Muscle of leg (tissue), 11 donors: ENCODE measurements around the gene KDM8. TPM values are rescaled to one million over a fixed set of nuclear protein-coding genes. Genes with fewer than 3 reads are reported as not detected.
A peak's percentile ranks its signal among the peaks of the same experiment; 100 is the strongest.

Source experiments
- DNase-seq: peaks from one replicate; pipeline ENCODE4 v3.0.0; 2013
- H3K27ac ChIP-seq: one replicate; pipeline ENCODE4 v1.5.1; 2013; ENCODE audit warnings: mild to moderate bottlenecking, low read length, control low read depth
- H3K27me3 ChIP-seq: one replicate; pipeline ENCODE4 v1.6.1; 2013; ENCODE audit warnings: low read length; ENCODE audit not compliant: control insufficient read depth, insufficient read depth
- H3K36me3 ChIP-seq: one replicate; pipeline ENCODE4 v1.6.1; 2013; ENCODE audit warnings: low read length; ENCODE audit not compliant: control insufficient read depth, insufficient read depth
- H3K4me1 ChIP-seq: one replicate; pipeline ENCODE4 v1.6.1; 2013; ENCODE audit warnings: low read length; ENCODE audit not compliant: control insufficient read depth, insufficient read depth
- H3K4me3 ChIP-seq: one replicate; pipeline ENCODE4 v1.5.1; 2013; ENCODE audit warnings: low read length, control low read depth
- H3K9me3 ChIP-seq: replicated peaks from 2 replicates; pipeline ENCODE4 v1.6.1; 2013; ENCODE audit warnings: low read depth, low read length; ENCODE audit not compliant: control insufficient read depth
- WGBS: methylation state at CpG from one replicate; pipeline ENCODE4 v1.1.5; 2013; ENCODE audit warnings: missing lambda C conversion rate; ENCODE audit not compliant: insufficient coverage; 5-methylcytosine and 5-hydroxymethylcytosine counted together
- polyA plus RNA-seq, 8 donors: library from polyadenylated mRNA; unstranded; fragments of 120-200 nt; gene quantifications; one replicate each; pipeline versions ENCODE4 v1.2.1 to v1.2.3, GENCODE V29; 2013; ENCODE audit warnings: inconsistent platforms in 1 of 8, low replicate concordance in 1 of 8; ENCODE audit not compliant: insufficient read length in 8 of 8, insufficient read depth in 1 of 8
- total RNA-seq: library from RNA; stranded (reverse); fragments of 120-200 nt; gene quantifications from one replicate; pipeline ENCODE4 v1.2.4, GENCODE V29; 2013

Gene KDM8
- total and polyA plus RNA-seq, 9 donors: 4.1 to 7.8 (median 5.4) TPM

DNA sequence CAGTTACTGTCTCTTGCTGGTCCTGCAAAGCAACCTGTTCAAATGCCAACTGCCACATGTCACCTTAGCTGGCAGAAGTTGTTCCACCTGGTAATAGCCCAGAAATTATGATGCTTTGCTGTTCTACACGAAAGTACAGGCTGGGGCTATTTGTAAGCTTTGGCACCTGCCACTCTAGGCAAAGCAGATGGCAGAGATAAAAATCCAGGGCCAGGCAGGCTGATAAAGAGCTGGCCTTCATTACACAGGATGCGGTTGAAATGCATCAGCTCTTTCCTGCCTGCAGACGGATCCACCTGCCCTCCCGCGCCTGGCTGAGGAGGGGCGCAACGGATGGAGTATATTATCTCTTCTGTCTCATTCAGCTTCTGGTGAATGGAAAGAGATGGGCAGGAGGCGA is 29.3 kb upstream of the KDM8 start:
- 41% methylated on average over 2 of the region's 8 CpGs for WGBS

GRCh38 chr16:27174798-27175197 is 28.5 kb upstream of the KDM8 start:
- WGBS: no CpG with 5 or more reads among the region's 6 CpGs
- no peaks in the 10 kb centered on the region for H3K27me3 ChIP-seq
- peaks cover 12% of the 10 kb centered on the region for H3K4me1 ChIP-seq
- DNase-seq: no peak
- H3K9me3 ChIP-seq: peaks cover 3% of the 10 kb centered on the region
- no peak overlapping the region for H3K27ac ChIP-seq
- no peaks in the 10 kb centered on the region for H3K36me3 ChIP-seq
- H3K4me3 ChIP-seq: no peak overlapping the region

More for the DNA sequence above, 29.3 kb upstream of the KDM8 start:
- peaks cover 3% of the 10 kb centered on the region for H3K9me3 ChIP-seq
- H3K27me3 ChIP-seq: no peaks in the 10 kb centered on the region
- peaks cover 4% of the 10 kb centered on the region for H3K4me1 ChIP-seq
- no peaks in the 10 kb centered on the region for H3K36me3 ChIP-seq
- H3K4me3 ChIP-seq: no peak overlapping the region
- H3K27ac ChIP-seq: no peak overlapping the region
- no peak for DNase-seq

DNA sequence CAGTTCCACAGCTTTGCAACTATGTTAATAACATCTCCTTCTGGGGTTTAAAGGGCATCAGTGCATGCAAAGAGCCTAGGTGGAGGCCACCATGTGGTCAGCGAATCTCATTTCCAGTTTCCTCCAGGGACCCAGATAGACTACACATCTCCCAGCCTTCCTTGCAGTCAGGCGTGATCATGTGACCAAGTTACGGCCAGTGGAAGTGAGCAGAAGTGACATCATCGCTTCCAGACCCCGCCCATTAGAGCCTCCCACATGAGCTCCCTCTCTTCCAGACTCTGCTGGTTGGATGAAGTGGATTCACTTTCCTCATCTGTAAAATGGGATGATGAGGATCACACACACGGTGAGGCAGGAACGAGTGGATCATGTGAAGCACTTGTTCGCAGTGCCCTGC is 27.4 kb upstream of the KDM8 start:
- Histone ChIP-seq H3K27ac (no peak overlapping the region), H3K27me3 (no peaks in the 10 kb centered on the region), H3K4me3 (no peak overlapping the region), H3K4me1 (peaks cover 18% of the 10 kb centered on the region), H3K36me3 (no peaks in the 10 kb centered on the region), H3K9me3 (peaks cover 3% of the 10 kb centered on the region)
- 70% methylated on average over 2 of the region's 8 CpGs for WGBS
- no peak for DNase-seq

DNA sequence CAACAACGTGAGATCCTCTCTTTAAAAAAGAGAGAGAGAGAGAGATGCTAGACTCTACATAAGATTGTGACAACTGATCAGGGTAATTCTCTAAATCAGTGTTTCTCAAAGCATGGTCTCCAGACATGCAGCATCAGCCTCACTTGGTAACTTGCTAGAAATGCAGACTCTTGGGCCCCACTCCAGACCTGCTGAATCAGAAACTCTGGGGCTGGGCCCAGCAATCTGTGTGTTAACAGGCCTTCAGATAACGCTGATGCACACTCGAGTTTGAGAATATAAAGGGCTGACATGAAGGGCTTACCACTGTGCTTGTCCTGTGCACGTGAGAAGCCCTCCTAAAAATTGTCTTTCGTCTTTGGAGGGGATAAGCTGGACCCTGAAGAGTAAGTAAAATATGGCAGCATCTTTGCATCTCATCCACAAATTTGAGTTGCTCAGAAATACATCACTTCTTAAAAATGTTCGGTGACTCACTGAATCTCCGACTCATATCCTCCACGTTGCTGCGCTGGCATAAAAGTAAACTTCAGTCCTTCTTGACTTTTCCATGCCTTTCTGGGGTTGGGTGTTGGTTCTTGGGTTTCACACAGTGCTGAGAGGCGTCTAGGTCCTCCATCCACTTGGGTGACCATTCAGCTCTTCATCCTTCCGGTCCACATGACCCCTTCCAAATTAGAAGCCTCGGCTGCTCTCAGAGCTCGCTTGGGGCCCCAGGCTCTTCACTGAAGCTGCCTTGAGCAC is 26.1 kb upstream of the KDM8 start:
- WGBS: 86% methylated on average over 6 of the region's 13 CpGs
- Histone ChIP-seq H3K4me1 (peaks cover 23% of the 10 kb centered on the region), H3K27me3 (no peaks in the 10 kb centered on the region), H3K27ac (no peak overlapping the region), H3K9me3 (peaks cover 3% of the 10 kb centered on the region), H3K36me3 (no peaks in the 10 kb centered on the region), H3K4me3 (no peak overlapping the region)
- DNase-seq: no peak

DNA sequence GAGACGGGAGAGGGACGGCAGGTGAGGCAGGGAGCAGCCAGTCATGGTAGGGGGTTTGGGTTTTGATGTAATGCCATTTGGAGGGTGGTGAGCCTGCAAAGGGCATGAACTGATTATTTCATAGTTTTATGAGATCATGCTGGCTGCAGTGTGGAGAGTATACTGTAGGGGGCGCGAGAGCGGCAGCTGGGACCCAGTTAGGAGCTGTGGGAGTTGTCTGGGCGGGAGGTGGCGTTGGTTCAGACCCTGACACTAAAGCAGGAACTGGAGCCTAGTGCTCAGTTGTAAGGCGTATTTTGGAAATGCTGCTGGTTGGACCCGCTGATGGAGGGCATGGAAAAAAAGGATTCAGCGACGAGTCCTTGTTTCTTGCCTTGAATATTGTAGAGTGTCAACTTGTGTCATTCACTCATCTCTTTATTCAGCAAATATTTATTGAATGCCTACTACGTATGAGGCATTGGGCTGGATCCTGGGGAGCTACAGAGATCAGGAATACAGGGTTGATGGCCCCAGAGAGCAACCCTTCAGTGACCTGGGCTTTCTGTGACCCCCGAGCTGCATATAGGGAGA is 23.7 kb upstream of the KDM8 start:
- Histone ChIP-seq H3K27ac (no peak overlapping the region), H3K4me3 (no peak overlapping the region), H3K27me3 (no peaks in the 10 kb centered on the region), H3K36me3 (no peaks in the 10 kb centered on the region), H3K9me3 (peaks cover 3% of the 10 kb centered on the region), H3K4me1 (peaks cover 23% of the 10 kb centered on the region)
- 14% methylated on average over 8 of the region's 13 CpGs for WGBS
- peak; percentile 88 for DNase-seq

GRCh38 chr16:27181019-27181790 is 22.1 kb upstream of the KDM8 start:
- Histone ChIP-seq H3K4me1 (peaks cover 23% of the 10 kb centered on the region), H3K36me3 (no peaks in the 10 kb centered on the region), H3K9me3 (peaks cover 3% of the 10 kb centered on the region), H3K27me3 (no peaks in the 10 kb centered on the region), H3K27ac (peak overlapping the region; percentile 60), H3K4me3 (no peak overlapping the region)
- peak; percentile 62 for DNase-seq
- WGBS: 49% methylated on average over 5 of the region's 8 CpGs

- Histone ChIP-seq H3K9me3 (peaks cover 3% of the 10 kb centered on the region), H3K4me1 (peaks cover 23% of the 10 kb centered on the region), H3K27ac (no peak overlapping the region), H3K4me3 (no peak overlapping the region), H3K27me3 (no peaks in the 10 kb centered on the region), H3K36me3 (no peaks in the 10 kb centered on the region)
- 48% methylated on average over 4 of the region's 7 CpGs for WGBS
- DNase-seq: no peak
Observed at GRCh38 chr16:27182906-27183405, 20.4 kb upstream of the KDM8 start.

DNA sequence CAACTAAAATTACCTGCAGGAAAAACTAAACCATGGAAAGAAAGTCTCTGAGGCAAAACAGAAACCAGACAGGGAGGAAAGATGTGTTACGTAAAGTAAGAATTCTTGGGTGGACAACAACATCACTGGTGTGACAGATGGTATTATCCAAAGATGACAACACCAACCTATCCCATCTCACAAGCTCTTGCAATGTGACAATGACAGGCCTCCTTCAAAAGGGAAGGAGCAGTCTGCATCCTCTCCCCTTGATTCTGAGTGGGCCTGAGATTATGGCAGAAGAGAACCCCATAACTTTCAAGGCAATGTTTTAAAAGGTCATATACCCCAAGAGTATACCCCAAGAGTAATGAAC is 17.6 kb upstream of the KDM8 start:
- no CpG with 5 or more reads among the region's 1 CpG for WGBS
- peaks cover 27% of the 10 kb centered on the region for H3K4me1 ChIP-seq
- H3K27me3 ChIP-seq: no peaks in the 10 kb centered on the region
- H3K9me3 ChIP-seq: peaks cover 3% of the 10 kb centered on the region
- DNase-seq: no peak
- H3K36me3 ChIP-seq: no peaks in the 10 kb centered on the region
- no peak overlapping the region for H3K27ac ChIP-seq
- no peak overlapping the region for H3K4me3 ChIP-seq

- Histone ChIP-seq H3K9me3 (no peaks in the 10 kb centered on the region), H3K27ac (peak overlapping the region; percentile 74), H3K4me1 (peaks cover 20% of the 10 kb centered on the region), H3K36me3 (no peaks in the 10 kb centered on the region), H3K27me3 (no peaks in the 10 kb centered on the region), H3K4me3 (no peak overlapping the region)
- 50% methylated on average over 1 of the region's 2 CpGs for WGBS
- no peak for DNase-seq
Observed at GRCh38 chr16:27188633-27189032, 14.7 kb upstream of the KDM8 start.

DNA sequence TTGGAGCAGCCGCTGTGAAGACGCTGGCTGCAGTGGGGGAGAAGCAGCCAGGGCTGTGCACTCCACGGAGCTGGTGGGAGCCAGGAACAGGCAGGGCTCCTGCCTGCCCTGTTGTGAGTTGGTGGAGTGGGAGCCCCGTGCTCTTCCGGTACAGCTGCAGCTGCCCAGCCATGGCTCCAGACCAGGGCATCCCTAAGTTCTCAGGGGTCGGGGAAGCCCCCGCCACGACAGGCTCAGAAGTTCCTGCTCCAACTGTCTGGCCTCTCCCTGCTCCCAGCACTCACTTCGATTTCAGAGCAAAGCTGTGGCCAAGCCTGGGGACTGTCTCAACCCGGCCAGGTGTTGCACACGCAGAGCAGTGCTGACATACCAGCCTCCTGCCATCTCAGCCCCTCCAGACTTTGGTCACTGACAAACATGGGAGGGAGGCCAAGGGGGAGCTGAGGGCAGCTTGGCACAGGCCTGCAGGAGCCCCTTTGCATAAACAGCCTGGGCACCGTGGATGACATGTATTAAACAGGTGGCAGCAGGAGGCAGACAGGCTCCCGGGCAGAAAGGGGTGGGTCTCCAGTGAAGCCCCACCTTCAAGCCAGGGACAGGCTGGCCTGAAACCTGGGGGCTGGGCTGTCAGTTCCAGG is 13.9 kb upstream of the KDM8 start:
- 36% methylated on average over 12 of the region's 13 CpGs for WGBS
- no peak overlapping the region for H3K4me3 ChIP-seq
- peak overlapping the region; percentile 74 for H3K27ac ChIP-seq
- H3K27me3 ChIP-seq: no peaks in the 10 kb centered on the region
- H3K9me3 ChIP-seq: no peaks in the 10 kb centered on the region
- DNase-seq: peak; percentile 88
- H3K36me3 ChIP-seq: no peaks in the 10 kb centered on the region
- H3K4me1 ChIP-seq: peaks cover 20% of the 10 kb centered on the region
